HG03097 (cell line): Measurements from ENCODE around the gene JCAD.

Experiments used
- ATAC-seq: cut with Tn5 transposase; IDR thresholded peaks from one replicate; pipeline ENCODE4 v1.9.1; 2021; ENCODE audit not compliant: unreplicated experiment, low FRiP score

JCAD gene

DNA sequence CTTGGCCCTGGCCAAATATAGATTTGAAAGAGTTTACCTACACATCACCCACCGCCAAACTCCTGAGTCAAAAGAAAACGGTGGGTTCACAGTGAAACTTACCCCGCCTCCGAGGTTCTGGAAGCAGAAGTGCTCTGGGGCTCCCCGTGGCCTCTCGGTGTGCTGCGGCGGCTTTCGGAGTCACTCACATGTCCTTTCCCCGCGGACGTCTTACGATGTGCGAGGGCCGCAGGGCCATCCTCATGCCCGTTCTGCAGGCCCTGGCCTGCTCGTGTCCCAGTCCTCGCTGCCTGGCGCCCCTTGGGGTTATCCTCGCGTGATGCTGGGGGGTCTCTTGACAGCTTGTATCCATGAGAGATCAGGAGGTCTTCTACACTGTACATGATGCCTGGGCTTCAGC, 12.0 kb downstream of the JCAD start:
- no peak for ATAC-seq

GRCh38 chr10:30046476-30046875, 12.9 kb downstream of the JCAD start:
- no peak for ATAC-seq

- ATAC-seq = no peak
Observed at GRCh38 chr10:30045961-30046360, 13.4 kb downstream of the JCAD start.

DNA sequence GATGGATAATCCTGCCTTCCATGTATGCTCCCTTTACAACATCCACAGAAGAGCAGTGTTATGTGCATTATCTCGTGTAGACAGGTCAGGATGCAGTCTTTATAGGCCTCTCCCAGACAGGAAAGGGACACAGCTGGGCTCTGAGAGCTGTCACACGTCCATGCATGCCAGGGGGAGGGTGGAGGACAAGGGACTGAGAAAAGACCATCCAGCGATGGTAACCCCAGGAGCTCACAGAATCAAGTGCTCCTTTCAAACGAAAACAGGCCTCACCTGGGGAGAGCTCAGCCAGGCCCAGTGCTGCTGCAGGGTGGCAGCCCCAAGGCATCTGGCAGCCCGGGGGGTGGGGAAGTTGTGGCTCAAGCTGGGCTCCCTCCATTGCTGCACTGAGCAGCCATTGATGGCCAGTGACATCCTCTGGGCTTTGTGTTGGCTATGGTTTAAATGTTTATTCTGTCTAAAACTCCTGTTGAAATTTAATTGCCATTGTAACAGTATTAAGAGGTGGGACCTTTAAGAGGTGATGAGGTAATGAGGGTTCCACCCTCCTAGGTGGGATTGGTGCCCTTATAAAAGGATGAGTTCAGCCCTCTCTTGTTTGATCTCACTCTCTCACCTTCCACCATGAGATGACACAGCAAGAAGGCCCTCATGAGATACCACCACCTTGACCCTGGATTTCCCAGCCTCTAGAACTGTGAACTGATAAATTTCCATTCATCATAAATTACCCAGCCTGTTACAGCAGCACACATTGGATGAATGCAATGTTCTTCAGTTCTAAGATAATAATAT, 15.7 kb downstream of the JCAD start:
- ATAC-seq = no peak

- ATAC-seq = no peak
Observed at GRCh38 chr10:30042820-30043219, 16.6 kb downstream of the JCAD start.

GRCh38 chr10:30041196-30042105, 17.9 kb downstream of the JCAD start:
- ATAC-seq = no peak

DNA sequence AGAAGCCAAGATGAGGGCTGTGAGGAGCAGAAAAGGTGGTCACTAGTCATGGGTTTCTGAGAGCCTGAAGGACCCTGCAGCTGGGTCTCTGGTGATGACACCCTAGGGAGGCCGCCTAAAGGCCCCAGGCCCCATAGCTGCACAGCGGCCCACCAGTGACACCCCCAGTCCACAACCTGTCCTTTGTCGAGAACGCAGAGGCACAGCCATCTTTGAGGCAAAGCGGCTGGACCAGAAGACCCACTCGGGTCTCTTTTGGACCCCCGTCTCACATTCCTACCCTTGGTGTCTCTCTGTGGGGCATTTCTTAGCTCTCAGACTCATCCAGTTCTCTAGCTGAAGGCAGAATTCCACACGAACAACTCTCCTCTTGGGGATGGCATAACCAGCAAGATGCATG, 18.8 kb downstream of the JCAD start:
- ATAC-seq = no peak

- no peak for ATAC-seq
Observed at GRCh38 chr10:30039988-30040387, 19.4 kb downstream of the JCAD start.

DNA sequence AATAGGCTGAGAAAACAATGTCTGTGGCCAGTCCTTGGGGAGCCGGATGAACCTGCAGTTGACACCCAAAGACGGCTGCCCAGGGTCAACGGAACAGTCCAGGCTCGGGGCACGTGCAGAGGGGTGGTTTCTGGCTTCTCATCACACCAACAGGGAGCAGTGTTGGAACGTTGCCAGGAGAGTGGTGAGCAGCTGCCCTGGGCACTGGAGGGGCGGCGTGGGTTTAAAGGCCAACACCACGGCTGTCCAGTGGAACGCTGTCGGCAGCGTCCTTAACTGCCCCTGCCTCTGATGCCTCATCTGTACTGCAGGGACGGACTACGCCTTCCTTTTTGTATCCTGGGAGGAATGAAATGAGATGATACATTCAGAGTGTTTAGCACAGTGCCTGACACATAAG, 19.8 kb downstream of the JCAD start:
- no peak for ATAC-seq

- ATAC-seq = no peak
Observed at GRCh38 chr10:30038781-30039536, 20.4 kb downstream of the JCAD start.

DNA sequence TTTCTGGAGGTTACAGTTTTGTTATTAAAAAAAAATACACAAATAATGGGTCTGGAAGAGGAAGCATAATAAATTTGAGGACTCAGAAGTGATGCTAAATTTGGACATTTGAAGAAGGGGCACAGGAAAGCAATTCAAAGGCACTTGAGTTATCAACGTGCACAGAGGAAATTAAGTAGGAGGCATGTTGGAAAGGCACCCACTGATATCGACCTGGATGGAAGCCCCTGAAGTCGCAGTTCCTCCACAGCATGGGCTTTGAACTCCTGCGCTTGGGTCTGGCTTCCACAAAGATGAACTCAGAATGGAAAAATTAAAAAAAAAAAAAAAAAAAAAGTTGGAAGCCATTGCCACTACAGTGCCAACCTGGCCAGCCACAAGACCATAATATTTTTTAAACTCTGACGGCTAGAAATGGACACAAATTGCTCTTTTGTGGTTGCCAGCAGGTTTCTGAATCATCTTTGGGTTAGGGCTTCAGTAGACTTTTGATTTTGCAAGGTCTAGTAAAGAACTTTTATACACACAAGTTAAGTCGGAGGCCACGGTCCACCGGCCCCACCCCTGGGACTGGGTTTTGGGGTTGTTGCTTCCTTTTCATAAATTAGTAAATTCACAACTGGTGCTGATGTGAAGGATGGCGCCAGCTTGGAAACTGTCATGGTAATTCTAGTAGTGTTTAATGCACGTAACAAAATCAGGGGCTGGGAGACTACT, 21.6 kb downstream of the JCAD start:
- no peak for ATAC-seq

GRCh38 chr10:30036811-30037210, 22.6 kb downstream of the JCAD start:
- ATAC-seq = no peak

DNA sequence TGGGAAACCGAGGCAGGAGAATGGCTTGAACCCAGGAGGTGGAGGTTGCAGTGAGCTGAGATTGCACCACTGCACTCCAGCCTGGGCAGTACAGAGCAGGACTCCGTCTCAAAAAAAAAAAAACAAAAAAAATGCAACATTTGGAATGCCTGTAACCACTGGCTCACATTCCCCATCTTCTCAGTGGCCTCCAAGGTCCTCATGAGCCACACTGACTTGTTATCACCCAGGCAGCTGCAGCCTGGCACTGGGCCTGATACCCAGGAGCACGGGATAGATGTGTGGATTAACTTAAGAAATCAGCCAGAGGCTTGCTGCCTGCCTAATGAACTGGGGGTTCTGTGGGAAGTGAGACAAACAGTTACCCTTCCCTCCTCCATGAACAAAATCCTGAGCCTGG, 23.0 kb downstream of the JCAD start:
- no peak for ATAC-seq

- no peak for ATAC-seq
Observed at GRCh38 chr10:30034433-30035137, 24.8 kb downstream of the JCAD start.

DNA sequence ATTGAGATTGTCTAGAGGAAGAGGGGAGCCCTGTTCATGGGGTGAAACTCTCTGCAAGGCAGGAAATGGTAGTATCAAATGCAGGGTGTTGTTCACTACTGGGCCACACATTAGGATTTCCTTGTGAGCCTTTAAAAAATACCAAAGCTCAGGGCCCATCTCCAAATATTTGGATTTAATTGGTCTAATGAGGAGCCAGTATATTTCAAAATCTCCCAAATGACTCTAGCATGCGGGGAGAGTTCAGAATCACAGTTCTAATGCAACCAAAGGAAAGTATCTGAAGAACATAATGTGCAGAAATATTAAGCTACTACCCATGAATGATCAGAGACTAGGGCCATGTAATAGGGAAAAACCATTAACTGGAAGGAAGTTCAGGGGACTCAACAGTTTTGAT, 27.3 kb downstream of the JCAD start:
- no peak for ATAC-seq

GRCh38 chr10:30029872-30030256, 29.5 kb downstream of the JCAD start:
- no peak for ATAC-seq

GRCh38 chr10:30029164-30029871, 30.1 kb downstream of the JCAD start:
- no peak for ATAC-seq

DNA sequence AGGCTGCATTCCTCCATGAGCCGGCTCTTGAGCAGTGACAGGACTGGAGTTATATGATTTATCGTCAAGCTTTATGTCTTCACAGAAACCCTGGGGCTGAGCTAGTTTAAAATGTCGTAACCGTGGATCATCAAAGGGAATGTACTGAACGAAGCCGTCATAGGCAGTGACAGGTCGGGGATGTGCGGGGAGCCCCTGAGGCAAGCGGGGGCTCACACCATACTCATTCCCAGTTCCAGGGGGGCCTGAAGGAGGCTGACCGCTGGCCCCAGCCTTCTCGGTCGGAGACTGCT, 30.7 kb downstream of the JCAD start:
- ATAC-seq = no peak

DNA sequence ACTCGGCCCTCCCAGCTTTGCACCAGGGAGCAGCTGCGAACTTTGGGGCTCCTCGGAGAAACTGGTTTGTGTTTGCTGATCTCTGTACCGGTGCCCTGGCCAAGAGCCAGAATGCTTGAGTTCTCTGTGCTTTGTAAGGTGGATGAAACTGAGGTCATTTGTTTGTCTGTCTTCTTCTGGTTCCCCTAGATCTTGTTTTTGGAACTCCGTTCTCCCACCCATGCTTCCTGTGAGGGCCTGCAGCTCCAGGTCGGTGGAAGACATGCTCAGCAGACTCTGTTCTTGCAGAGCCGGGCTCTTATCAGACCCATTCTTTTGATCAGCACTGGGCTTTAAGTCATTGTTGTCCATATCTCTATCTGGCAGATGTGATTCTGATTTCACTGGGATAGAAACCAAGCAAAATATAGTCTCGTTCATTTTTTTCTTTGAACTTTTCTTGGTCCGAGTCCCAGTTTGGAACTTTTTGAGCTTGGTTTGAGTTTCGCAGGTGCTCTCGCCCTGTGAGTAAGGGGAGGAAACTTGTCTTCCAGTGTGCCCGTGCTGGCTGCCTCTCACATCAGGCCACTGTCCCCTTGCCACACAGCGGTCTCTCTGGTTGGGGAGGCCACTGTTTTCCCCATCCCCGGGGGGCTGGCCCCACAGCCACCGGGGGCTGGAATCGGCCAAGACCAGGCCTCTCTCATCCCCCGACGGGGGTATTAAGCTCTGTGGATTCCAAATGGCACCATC, 31.2 kb downstream of the JCAD start:
- no peak for ATAC-seq
